PC-3 (cell line): ENCODE measurements around the gene DNAH1.

ENCODE experiments used
- CTCF ChIP-seq: fragments of 300-600 bp; sonication (generic); conservative IDR thresholded peaks from 2 replicates; pipeline ENCODE4 v1.5.1; 2017; ENCODE audit warnings: antibody characterized with exemption, low read depth, mild to moderate bottlenecking, low read length
- EZH2 ChIP-seq: fragments of 300-600 bp; sonication (generic); IDR thresholded peaks from one replicate; pipeline ENCODE4 v1.6.1; 2017; ENCODE audit warnings: antibody characterized with exemption, mild to moderate bottlenecking, low read length; ENCODE audit not compliant: unreplicated experiment
- EZH2phosphoT487 ChIP-seq: fragments of 300-600 bp; sonication (generic); IDR thresholded peaks from 2 replicates; pipeline ENCODE4 v1.6.1; 2018; ENCODE audit warnings: mild to moderate bottlenecking, antibody characterized with exemption, low read length, borderline replicate concordance

GRCh38 chr3:52383446-52383845, 67.3 kb downstream of the DNAH1 start:
- no peak for TF ChIP-seq CTCF
- no peak for TF ChIP-seq EZH2phosphoT487
- no peak for TF ChIP-seq EZH2
